ENCODE results near the gene ALPK3. TPM values are rescaled to one million over a fixed set of nuclear protein-coding genes. Genes with fewer than 3 reads are reported as not detected.

ALPK3 gene
- total RNA-seq, 1 experiment from 2014 or later: 17.7 TPM

DNA sequence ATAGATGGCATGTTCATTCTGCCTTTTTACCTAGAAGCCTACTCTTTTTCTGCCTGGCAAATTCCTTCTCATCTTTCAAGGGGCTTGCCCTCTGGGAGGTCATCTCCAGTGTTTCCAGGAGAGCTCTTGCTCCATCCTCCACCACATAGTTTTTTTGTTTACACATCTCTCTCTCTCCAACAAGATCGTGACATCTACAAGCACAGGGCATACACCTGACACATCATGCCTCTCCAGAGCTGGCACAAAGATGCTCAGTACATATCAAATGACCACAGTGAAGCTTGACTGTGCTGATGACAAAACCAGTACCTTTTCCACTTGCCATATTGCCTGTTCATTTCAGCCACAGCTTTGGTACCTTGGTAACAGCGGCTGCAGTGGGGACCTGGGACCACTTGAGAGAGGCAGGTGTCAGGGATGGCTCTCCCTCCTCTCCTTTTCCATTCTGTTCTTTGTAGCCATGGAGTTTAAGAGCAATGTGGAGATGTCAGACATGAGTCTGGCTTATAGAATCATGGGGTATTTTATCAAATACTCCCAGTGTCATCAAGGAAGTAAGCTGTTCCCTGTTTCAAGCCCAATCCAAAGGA is 15.4 kb downstream of the ALPK3 start:
- no peak overlapping the region for H4K5ac ChIP-seq (ENCODE audit: insufficient read length, low read depth, low read length)
- no peak overlapping the region for H2BK15ac ChIP-seq (ENCODE audit: low read depth, low read length)
- no peak overlapping the region for H3K27ac ChIP-seq (ENCODE audit: insufficient read length, low read depth, low read length)
- no peak overlapping the region for H2AFZ ChIP-seq (ENCODE audit: low read length)
- WGBS (ENCODE audit: extremely low coverage, insufficient read length, low lambda C conversion rate): no CpG with 5 or more reads among the region's 2 CpGs
- no peak overlapping the region for H3T11ph ChIP-seq (ENCODE audit: low read length)
- no peaks in the 10 kb centered on the region for H3K79me2 ChIP-seq (ENCODE audit: insufficient read depth, low read length)
- no peak overlapping the region for H3K9ac ChIP-seq (ENCODE audit: extremely low read depth, insufficient read length, low read length)
- H4K20me1 ChIP-seq (ENCODE audit: control insufficient read depth, insufficient read depth, insufficient read length): no peaks in the 10 kb centered on the region
- TF ChIP-seq, protein P1, sequence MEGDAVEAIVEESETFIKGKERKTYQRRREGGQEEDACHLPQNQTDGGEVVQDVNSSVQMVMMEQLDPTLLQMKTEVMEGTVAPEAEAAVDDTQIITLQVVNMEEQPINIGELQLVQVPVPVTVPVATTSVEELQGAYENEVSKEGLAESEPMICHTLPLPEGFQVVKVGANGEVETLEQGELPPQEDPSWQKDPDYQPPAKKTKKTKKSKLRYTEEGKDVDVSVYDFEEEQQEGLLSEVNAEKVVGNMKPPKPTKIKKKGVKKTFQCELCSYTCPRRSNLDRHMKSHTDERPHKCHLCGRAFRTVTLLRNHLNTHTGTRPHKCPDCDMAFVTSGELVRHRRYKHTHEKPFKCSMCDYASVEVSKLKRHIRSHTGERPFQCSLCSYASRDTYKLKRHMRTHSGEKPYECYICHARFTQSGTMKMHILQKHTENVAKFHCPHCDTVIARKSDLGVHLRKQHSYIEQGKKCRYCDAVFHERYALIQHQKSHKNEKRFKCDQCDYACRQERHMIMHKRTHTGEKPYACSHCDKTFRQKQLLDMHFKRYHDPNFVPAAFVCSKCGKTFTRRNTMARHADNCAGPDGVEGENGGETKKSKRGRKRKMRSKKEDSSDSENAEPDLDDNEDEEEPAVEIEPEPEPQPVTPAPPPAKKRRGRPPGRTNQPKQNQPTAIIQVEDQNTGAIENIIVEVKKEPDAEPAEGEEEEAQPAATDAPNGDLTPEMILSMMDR (conservative IDR thresholded peaks at IDR 0.05): no peak
- no peak overlapping the region for H2AK5ac ChIP-seq (ENCODE audit: insufficient read length, low read length)
- no peak overlapping the region for H3K14ac ChIP-seq (ENCODE audit: insufficient read depth, low read length)
- H2BK20ac ChIP-seq (ENCODE audit: low read depth, low read length, poor library complexity, severe bottlenecking): no peak overlapping the region
- H2BK120ac ChIP-seq (ENCODE audit: low read depth, low read length, poor library complexity, severe bottlenecking): no peak overlapping the region
- H4K91ac ChIP-seq (ENCODE audit: insufficient read length, low read depth, low read length): no peak overlapping the region
- no peak overlapping the region for H2BK5ac ChIP-seq (ENCODE audit: insufficient read length, low read length)
- Mint-ChIP-seq H3K27me3 (ENCODE audit: low read depth) (no peaks in the 10 kb centered on the region), H3K36me3 (ENCODE audit: insufficient read depth in 1 of 3, low read depth in 3 of 3) (peaks cover 0 to 32% (median 5%) of the 10 kb centered on the region in 3 experiments; a peak in 4 of 7 replicates), H3K27ac (no peak overlapping the region), H3K4me3 (no peak overlapping the region), H3K9me3 (no peaks in the 10 kb centered on the region), H3K4me1 (peaks cover 7 to 8% of the 10 kb centered on the region in 2 experiments)
- no peaks in the 10 kb centered on the region for H3K79me1 ChIP-seq (ENCODE audit: insufficient read depth, low read depth, low read length, poor library complexity, severe bottlenecking)
- H3K56ac ChIP-seq (ENCODE audit: insufficient read length, low read depth, low read length): no peak overlapping the region
- H3K27me3 ChIP-seq (ENCODE audit: insufficient read depth, low read length): no peaks in the 10 kb centered on the region
- no peak overlapping the region for H3K23ac ChIP-seq (ENCODE audit: insufficient read length, low read depth, low read length)
- H3K9me3 ChIP-seq (ENCODE audit: control insufficient read depth, low read depth, low read length): no peaks in the 10 kb centered on the region
- no peak overlapping the region for H2BK12ac ChIP-seq (ENCODE audit: insufficient read length, low read depth, low read length)
- no peak overlapping the region for H3K18ac ChIP-seq (ENCODE audit: insufficient read length, low read depth, low read length)
- no peaks in the 10 kb centered on the region for H3K23me2 ChIP-seq (ENCODE audit: insufficient read length, low read depth, low read length, poor library complexity, severe bottlenecking)
- no peak overlapping the region for H3K4ac ChIP-seq (ENCODE audit: low read depth, low read length)
- H3K4me1 ChIP-seq (ENCODE audit: insufficient read depth, low read length): no peaks in the 10 kb centered on the region
- no peak for DNase-seq
- H3K4me2 ChIP-seq (ENCODE audit: insufficient read depth, insufficient read length, low read length): no peak overlapping the region
- H4K8ac ChIP-seq (replicated peaks; ENCODE audit: insufficient read length, low read depth, low read length): no peak overlapping the region

Measured in H9 (cell line).